Ovary (tissue), 3 donors: Measurements from ENCODE around the gene IFT25.

ENCODE experiments used
- CTCF ChIP-seq, 3 donors: fragments of 450-650 bp in 2 of 3; fragments of 200-600 bp in 1 of 3; IDR thresholded peaks; one replicate each; pipeline versions ENCODE4 v1.5.1 to v1.8.0; 2016 to 2022; ENCODE audit warnings: antibody characterized with exemption in 3 of 3, mild to moderate bottlenecking in 1 of 3
- EP300 ChIP-seq: sonication (generic); formaldehyde crosslinking; IDR thresholded peaks from one replicate; pipeline ENCODE4 v1.6.1; 2017; ENCODE audit warnings: antibody characterized with exemption
- donor health status: DM: no; HTN: no; CAD: no.

DNA sequence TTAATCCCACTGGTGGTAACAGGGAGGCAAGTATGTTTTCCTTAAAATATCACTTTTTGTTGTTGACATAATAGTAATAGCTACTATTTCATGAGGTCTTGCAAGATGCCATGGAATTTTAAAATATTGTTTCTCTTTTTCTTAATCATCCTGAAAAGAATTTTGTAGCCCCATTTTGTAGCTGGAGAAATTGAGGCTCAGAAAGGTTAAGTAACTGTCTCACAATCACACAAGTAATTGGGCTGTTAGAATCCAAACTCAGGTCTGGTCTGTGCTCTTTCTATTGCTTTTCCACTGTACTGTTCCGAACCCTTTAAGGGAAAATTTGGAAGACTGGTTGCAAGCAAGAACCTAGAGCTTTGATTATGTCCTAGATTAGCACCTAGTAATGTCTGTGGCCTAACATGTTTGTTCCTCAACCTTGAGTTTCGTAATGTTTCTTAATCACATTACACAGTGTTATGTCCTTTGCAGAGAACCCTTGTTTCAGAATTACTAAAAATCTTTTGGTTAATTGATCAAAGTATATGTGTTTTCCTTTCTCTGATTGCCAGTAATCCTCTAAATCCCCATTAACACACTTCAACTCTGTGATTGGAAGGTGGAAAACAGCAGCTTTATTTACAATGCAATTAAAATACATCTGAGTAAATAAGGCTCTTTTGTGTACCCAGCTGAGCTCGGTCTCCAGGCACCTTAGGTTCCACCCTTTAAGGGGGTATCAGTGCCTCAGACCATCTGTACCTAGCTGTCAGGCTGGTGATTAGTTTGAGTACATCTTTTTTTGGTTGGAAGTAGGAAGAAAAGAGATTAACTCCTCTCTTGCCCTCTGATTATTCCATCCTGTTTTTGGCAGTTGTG is 11.0 kb upstream of the IFT25 start:
- TF ChIP-seq CTCF (IDR thresholded peaks at IDR 0.05) (no peak), EP300 (no peak)
